Measurements from ENCODE around the gene PCDH1.
"Not testable (repeated sequence)": the region's sequence is repeated elsewhere in the genome, so short reads cannot be mapped to it uniquely, and the experiment has no call there.

Gene PCDH1

DNA sequence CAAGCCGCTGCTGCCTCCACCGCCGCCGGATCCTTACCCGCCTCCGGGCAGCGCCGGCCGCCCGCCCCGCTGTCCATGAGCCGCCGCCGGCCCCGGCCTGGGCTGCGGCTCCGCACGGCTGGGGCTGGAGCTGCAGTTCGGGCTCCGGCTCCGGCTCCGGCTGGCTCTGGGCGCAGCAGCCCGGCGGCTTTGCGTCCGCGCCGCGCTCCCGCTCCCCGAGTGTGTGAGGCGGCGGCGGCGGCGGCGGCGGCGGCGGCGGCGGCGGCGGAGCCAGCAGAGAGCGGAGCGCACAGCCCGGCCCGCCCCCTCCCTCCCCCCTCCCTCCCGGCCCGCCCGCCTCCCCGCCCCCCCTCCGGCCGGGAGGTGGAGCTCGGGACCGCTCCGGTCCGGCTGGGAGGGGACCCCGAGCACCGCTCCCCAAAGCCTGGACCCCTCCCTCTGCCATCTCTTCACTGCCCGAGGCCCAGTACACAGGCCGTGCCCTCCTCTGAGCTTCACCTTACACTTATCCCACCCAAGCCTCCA, at the start of gene PCDH1:
Gene PCDH1 (minus strand): TSS at position 225 of the 525 bp plus-strand sequence. CDS start 148 bp downstream, at position 77.
- Mint-ChIP-seq H3K27me3 (peaks cover 53% of the 10 kb centered on the region), H3K36me3 (peaks cover 2% of the 10 kb centered on the region), H3K27ac (peak within 1 kb of the TSS; percentile 32), H3K9me3 (no peaks in the 10 kb centered on the region), H3K4me1 (peaks cover 20% of the 10 kb centered on the region), H3K4me3 (peak within 1 kb of the TSS; percentile 76)
- peak; percentile 22 to 46 for DNase-seq (ENCODE audit: low spot score in 2 of 2)
- ATAC-seq (ENCODE audit: low read depth) = peak; percentile 24

- H3K27me3 Mint-ChIP-seq = no peaks in the 10 kb centered on the region
- DNase-seq (ENCODE audit: low spot score in 2 of 2) (no peak), ATAC-seq (ENCODE audit: low read depth) (no peak)
- no peaks in the 10 kb centered on the region for H3K9me3 Mint-ChIP-seq
- H3K4me1 Mint-ChIP-seq = peaks cover 23% of the 10 kb centered on the region
- no peak overlapping the region for H3K4me3 Mint-ChIP-seq
- no peak overlapping the region for H3K27ac Mint-ChIP-seq
- peaks cover 33% of the 10 kb centered on the region for H3K36me3 Mint-ChIP-seq
Observed at GRCh38 chr5:141926434-141926833, 48.2 kb upstream of the PCDH1 start.

- DNase-seq (ENCODE audit: low spot score in 2 of 2) = peak; percentile 85 to 87
- ATAC-seq (ENCODE audit: low read depth) = peak; percentile 94
- Mint-ChIP-seq H3K4me1 (peaks cover 19% of the 10 kb centered on the region), H3K27me3 (no peaks in the 10 kb centered on the region), H3K27ac (peak within 1 kb of the TSS; percentile 94), H3K9me3 (no peaks in the 10 kb centered on the region), H3K36me3 (peaks cover 21% of the 10 kb centered on the region), H3K4me3 (peak within 1 kb of the TSS; percentile 89)
Observed at GRCh38 chr5:141923448-141924313, 45.5 kb upstream of the PCDH1 start, which contains the start of gene DELE1. DELE1 (plus strand) TSS chr5:141923871; CDS start chr5:141923942, 71 bp downstream.

GRCh38 chr5:141922827-141923447, 44.7 kb upstream of the PCDH1 start:
- Mint-ChIP-seq H3K4me3 (peak overlapping the region; percentile 89), H3K36me3 (peaks cover 18% of the 10 kb centered on the region), H3K27ac (peak overlapping the region; percentile 94), H3K4me1 (peaks cover 19% of the 10 kb centered on the region)
- DNase-seq (ENCODE audit: low spot score in 2 of 2); H3K9me3 Mint-ChIP-seq; H3K27me3 Mint-ChIP-seq; ATAC-seq (ENCODE audit: low read depth): not testable (repeated sequence)

DNA sequence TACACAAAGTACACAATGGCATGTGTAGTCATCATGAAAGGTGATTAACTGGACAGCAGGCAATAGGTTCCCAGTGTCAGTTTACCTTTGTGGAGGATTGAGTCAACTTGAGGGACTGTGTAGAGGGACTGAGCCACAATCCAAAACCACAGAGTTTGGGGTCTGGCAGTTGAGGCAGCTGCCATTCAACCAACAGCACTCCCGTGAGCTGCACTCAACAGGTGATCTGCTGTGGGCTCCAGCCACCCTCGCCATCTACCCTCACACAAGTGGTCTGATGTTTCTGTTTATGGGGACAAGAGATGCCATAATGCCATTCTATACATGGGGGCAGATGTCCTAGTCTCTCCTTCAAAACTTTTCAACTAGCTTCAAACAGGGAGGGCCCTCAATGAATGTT, 42.6 kb upstream of the PCDH1 start:
- Mint-ChIP-seq H3K27me3 (no peaks in the 10 kb centered on the region), H3K27ac (no peak overlapping the region), H3K36me3 (peaks cover 8% of the 10 kb centered on the region), H3K4me1 (peaks cover 19% of the 10 kb centered on the region), H3K4me3 (no peak overlapping the region), H3K9me3 (no peaks in the 10 kb centered on the region)
- DNase-seq (ENCODE audit: low spot score in 2 of 2) (no peak), ATAC-seq (ENCODE audit: low read depth) (no peak)

DNA sequence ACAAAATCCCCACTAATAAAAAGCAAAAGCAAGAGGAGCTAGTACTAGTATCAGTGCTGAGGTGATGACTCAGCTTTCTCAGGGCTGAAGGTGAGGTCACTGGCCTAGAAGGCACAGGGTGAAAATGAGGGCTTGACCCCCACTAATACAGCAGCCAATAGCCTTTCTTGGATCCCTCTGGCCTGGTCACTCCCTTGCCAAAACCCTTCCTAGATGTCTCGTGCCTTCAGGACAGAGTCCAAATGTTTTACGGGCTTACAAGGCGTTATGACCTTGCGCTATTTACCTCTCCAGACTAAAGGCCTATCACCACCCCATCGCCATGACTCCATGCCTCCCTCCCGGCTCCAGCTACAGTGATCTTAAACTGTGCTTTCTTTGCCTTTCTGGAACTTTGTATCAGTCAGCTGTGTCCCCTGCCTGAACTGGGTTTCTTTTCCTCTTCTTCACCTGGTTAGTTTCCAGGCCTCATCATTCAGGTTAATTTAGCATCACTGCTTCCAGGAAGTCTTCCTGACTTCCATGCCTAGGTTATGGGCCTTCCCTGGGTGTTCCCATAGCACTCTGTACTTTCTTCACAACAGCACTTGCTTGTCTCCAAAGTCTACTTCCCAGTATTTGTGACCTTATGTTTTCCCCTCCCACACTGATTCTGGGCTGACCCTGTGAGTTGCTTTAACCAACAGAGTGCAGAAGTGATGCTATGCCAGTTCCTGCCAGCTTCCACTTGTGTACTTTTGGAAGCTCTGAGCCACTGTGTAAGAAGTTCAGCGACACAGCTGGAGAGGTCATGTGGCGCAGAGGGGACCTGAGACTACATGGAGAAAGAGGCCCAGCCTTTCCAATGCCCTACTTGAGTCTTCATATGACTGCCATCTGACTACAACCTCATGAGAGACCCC, 41.3 kb upstream of the PCDH1 start:
- DNase-seq (ENCODE audit: low spot score in 2 of 2) (no peak), ATAC-seq (ENCODE audit: low read depth) (no peak)
- Mint-ChIP-seq H3K4me3 (no peak overlapping the region), H3K27ac (no peak overlapping the region), H3K36me3 (peaks cover 3% of the 10 kb centered on the region), H3K9me3 (no peaks in the 10 kb centered on the region), H3K4me1 (peaks cover 22% of the 10 kb centered on the region), H3K27me3 (no peaks in the 10 kb centered on the region)

DNA sequence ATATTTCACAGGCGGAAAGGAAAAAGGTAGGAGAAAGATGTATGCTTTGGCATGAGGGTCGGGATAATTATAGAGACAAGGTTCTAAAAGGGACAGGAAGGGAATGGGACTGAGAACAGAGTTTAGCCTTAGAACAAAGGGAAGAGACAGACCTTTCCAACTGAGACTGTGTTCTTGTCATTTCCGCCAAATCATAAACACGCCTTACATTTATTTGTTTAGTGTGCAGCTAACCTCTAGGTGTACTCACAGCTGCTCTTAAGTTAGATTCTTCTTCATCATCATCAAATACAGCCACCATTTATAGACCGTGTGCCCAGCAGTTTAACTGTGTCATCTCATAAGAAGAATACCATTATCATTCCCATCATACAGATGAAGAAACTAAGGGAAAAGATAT, 39.5 kb upstream of the PCDH1 start:
- DNase-seq (ENCODE audit: low spot score in 2 of 2) (no peak), ATAC-seq (ENCODE audit: low read depth) (no peak)
- H3K9me3 Mint-ChIP-seq = no peaks in the 10 kb centered on the region
- H3K27ac Mint-ChIP-seq = no peak overlapping the region
- H3K4me3 Mint-ChIP-seq = no peak overlapping the region
- peaks cover 21% of the 10 kb centered on the region for H3K4me1 Mint-ChIP-seq
- H3K27me3 Mint-ChIP-seq = peaks cover 3% of the 10 kb centered on the region
- H3K36me3 Mint-ChIP-seq = no peaks in the 10 kb centered on the region

- no peak overlapping the region for H3K4me3 Mint-ChIP-seq
- DNase-seq (ENCODE audit: low spot score in 2 of 2) (no peak), ATAC-seq (ENCODE audit: low read depth) (peak; percentile 17)
- peaks cover 21% of the 10 kb centered on the region for H3K4me1 Mint-ChIP-seq
- H3K27ac Mint-ChIP-seq = peak overlapping the region; percentile 21
- no peaks in the 10 kb centered on the region for H3K36me3 Mint-ChIP-seq
- no peaks in the 10 kb centered on the region for H3K9me3 Mint-ChIP-seq
- H3K27me3 Mint-ChIP-seq = peaks cover 3% of the 10 kb centered on the region
Observed at GRCh38 chr5:141916522-141916921, 38.3 kb upstream of the PCDH1 start.

- no peaks in the 10 kb centered on the region for H3K36me3 Mint-ChIP-seq
- H3K4me3 Mint-ChIP-seq = no peak overlapping the region
- H3K27me3 Mint-ChIP-seq = peaks cover 3% of the 10 kb centered on the region
- H3K9me3 Mint-ChIP-seq = no peaks in the 10 kb centered on the region
- peaks cover 21% of the 10 kb centered on the region for H3K4me1 Mint-ChIP-seq
- DNase-seq (ENCODE audit: low spot score in 2 of 2) = no peak
- no peak for ATAC-seq (ENCODE audit: low read depth)
- H3K27ac Mint-ChIP-seq = no peak overlapping the region
Observed at GRCh38 chr5:141915881-141916336, 37.7 kb upstream of the PCDH1 start.

DNA sequence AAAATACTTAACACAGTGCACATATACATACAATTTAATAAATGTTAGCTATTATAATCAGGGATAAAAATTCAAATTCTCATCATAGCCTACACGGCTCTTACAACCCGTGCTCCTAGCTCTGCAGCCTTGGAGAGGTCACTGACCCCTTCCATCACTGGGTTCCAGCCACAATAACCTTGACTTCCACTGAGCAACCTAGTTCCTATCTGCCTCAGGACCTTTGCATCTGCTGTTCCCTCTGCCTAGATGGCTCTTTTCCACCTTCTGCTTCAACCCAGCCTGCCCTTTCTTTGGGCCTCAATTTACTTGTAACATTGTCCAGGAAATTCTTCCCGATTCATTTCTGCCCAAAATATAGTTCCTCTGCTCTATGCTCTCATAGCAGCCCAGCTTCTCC, 36.6 kb upstream of the PCDH1 start:
- Mint-ChIP-seq H3K27me3 (peaks cover 6% of the 10 kb centered on the region), H3K4me3 (peak overlapping the region; percentile 71), H3K4me1 (peaks cover 21% of the 10 kb centered on the region), H3K36me3 (no peaks in the 10 kb centered on the region), H3K9me3 (no peaks in the 10 kb centered on the region), H3K27ac (no peak overlapping the region)
- DNase-seq (ENCODE audit: low spot score in 2 of 2) = no peak
- no peak for ATAC-seq (ENCODE audit: low read depth)

- DNase-seq (ENCODE audit: low spot score in 2 of 2) (peak; percentile 8 to 29), ATAC-seq (ENCODE audit: low read depth) (peak; percentile 77)
- Mint-ChIP-seq H3K4me3 (peak overlapping the region; percentile 71), H3K27ac (no peak overlapping the region), H3K27me3 (peaks cover 6% of the 10 kb centered on the region), H3K4me1 (peaks cover 21% of the 10 kb centered on the region), H3K36me3 (no peaks in the 10 kb centered on the region), H3K9me3 (no peaks in the 10 kb centered on the region)
Observed at GRCh38 chr5:141914199-141914743, 36.1 kb upstream of the PCDH1 start.

GRCh38 chr5:141913560-141914198, 35.5 kb upstream of the PCDH1 start:
- H3K27me3 Mint-ChIP-seq = peaks cover 6% of the 10 kb centered on the region
- peak overlapping the region; percentile 71 for H3K4me3 Mint-ChIP-seq
- H3K9me3 Mint-ChIP-seq = no peaks in the 10 kb centered on the region
- peaks cover 21% of the 10 kb centered on the region for H3K4me1 Mint-ChIP-seq
- H3K36me3 Mint-ChIP-seq = no peaks in the 10 kb centered on the region
- H3K27ac Mint-ChIP-seq = no peak overlapping the region
- DNase-seq (ENCODE audit: low spot score in 2 of 2) = no peak
- peak; percentile 36 for ATAC-seq (ENCODE audit: low read depth)

- Mint-ChIP-seq H3K4me3 (no peak overlapping the region), H3K36me3 (peaks cover 2% of the 10 kb centered on the region), H3K27ac (no peak overlapping the region), H3K9me3 (peaks cover 5% of the 10 kb centered on the region), H3K4me1 (peaks cover 8% of the 10 kb centered on the region), H3K27me3 (peaks cover 8% of the 10 kb centered on the region)
- ATAC-seq (ENCODE audit: low read depth) (no peak), DNase-seq (ENCODE audit: low spot score in 2 of 2) (no peak)
Observed at GRCh38 chr5:141910271-141910673, 32.1 kb upstream of the PCDH1 start.

All from memory B cell (primary cell).